HG03060 (cell line): ENCODE data around the gene INPP4B.
"Not testable (repeated sequence)": the region's sequence is repeated elsewhere in the genome, so short reads cannot be mapped to it uniquely, and the experiment has no call there.

Experiments
- ATAC-seq: cut with Tn5 transposase; IDR thresholded peaks from one replicate; pipeline ENCODE4 v1.9.1; 2021; ENCODE audit warnings: low read depth, moderate number of reproducible peaks; ENCODE audit not compliant: unreplicated experiment

The INPP4B gene

DNA sequence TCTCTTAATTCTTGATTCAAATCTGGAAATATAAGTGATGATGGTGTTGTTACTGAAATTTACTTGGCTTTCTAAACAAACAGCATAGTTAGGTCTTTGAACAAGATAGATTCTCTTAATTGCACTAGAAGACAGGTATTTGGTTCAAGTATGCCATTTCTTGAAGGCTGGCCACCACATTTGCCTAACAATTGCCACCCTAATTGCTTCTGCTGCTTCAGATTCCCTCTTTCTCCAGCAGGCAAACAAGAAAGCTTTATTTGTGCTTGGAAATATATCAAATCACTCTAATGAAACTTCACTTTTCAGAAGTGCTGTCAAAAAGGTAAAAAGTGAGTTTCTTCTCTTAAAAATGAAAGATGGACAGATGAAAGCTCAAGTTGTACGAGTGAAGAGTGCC, 418.6 kb downstream of the INPP4B start:
- no peak for ATAC-seq

DNA sequence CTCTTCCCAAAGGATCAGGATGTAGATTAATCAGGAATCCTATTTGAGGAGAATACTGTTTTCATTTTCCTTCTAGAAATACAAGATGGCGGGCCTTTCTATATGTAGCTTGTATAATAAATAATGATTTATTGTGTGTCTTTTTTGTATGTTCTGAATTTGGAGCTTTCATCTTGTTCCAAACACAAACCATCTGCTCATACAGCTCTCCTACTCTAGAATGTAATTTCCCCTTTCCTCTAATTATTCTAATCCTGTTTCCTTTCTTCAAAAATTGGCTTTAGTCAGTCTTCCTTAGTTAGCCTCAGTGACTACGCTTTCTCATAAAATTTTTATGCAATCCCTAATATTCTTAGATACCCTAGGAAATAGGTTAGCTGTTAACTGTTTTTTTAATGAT, 422.2 kb downstream of the INPP4B start:
- no peak for ATAC-seq

DNA sequence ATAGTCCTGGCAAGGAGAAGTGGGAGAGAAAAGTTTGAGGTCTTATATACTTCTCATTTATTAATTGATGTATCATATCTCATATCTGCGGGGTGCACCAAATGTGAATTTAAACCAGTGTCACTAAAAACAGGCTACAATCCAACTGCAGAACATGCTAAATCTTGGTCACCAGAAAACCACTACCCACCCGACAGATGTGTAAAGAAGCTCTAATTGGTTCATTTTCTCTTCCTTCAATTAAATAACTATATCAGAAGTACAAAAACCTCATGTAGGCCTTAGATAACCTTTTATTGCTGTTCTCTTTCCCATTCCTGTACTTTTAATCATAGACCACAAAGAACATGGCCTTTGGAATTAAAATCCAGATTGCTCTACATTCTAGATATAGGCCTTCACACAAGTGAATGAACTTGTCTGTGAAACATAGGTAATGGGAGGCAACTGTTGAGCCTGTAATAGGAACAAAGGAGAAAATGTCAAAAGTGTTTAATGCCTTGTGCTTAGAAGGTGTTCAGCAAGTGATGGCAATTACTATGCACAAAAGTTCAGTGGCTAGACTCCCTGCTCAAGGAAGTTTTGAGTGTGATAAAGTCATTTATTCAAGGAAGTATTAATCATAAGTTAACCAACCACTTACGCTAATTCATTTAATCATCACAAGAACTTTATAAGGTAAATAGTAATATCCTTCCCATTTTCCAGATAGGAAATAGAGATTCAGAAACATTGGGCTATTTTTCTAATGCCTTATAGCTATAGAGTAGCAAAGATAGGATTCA, 425.6 kb downstream of the INPP4B start:
- no peak for ATAC-seq

DNA sequence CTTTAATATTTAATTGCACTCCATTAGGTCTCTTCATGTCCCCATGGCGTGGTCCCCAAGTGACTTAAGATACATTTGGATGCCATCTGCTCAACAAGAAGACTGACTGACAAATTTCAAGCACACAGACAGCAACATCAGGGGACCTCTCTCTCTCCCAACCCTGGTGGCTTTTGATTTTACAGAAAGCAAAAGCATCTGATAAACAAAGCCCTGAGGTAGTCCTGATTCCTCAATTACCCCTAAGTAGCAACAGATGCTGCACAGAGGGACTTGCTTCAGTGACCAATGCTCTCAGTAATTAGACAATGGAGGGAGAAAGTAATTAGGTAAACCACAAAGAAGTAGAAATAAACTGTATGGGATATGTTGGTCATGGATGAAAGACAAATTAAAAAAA, 426.4 kb downstream of the INPP4B start:
- no peak for ATAC-seq

DNA sequence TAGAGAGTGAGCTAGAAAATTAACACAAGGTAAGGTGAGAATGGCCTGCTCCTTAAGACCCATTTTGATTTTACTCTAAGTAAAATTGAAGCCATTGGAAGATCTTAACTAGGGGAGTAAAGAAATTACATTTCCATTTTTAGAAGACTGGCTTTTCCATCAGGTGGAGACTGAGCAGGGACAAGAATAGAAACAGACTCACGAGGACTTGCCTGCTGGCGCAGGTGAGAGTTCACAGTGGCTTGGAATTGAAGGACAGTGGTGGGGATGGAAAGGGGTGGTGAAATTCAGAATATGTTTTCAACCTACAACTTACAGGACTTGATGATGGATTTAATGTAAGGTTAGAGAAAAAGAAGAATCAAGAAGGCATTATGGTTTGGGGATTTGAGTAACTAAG, 427.4 kb downstream of the INPP4B start:
- ATAC-seq = no peak

DNA sequence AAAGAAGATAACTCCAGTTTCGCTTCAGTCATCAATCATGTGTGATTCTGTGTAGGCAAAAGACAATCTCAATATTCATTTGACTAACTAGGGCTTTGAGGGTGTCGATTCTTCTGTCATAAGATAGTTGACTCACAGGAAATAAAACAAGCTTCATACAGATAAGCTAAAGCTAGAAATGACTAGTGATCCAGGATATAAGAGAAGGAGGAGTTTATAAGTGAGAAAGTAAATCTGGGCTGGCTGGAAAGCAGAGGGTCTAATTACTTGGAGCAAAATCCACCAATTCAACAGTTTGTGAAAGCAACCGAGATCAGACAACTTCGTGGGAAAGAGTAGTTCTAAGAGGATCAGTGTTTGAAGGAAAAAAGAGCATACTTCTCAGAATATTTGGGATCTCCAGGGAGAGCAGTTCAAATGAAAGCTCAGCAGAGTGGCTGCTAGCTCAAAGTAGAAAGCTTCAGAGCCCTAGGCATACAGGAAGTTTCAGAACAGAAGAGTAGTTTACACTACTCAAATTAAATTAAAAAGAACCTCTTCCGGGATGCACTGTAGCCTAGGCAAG, 429.3 kb downstream of the INPP4B start:
- ATAC-seq = no peak

DNA sequence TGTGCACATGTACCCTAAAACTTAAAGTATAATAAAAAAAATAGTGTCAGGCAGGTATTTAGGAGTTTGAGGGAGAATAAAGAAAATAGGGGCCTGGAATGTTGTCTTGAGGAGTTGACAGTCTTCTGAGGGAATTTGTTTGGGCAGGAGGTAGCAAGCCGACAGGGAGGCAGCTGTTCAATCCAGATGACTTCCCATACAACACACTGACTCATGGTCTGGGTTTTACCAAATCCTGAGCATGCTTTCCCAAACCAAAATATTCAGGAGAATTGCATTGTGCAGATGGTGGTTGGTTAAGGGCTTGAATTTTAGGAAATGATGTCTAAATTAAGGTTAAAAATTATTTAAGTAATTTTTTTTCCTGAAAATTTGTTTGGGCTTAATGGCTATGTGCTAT, 430.0 kb downstream of the INPP4B start:
- no peak for ATAC-seq

DNA sequence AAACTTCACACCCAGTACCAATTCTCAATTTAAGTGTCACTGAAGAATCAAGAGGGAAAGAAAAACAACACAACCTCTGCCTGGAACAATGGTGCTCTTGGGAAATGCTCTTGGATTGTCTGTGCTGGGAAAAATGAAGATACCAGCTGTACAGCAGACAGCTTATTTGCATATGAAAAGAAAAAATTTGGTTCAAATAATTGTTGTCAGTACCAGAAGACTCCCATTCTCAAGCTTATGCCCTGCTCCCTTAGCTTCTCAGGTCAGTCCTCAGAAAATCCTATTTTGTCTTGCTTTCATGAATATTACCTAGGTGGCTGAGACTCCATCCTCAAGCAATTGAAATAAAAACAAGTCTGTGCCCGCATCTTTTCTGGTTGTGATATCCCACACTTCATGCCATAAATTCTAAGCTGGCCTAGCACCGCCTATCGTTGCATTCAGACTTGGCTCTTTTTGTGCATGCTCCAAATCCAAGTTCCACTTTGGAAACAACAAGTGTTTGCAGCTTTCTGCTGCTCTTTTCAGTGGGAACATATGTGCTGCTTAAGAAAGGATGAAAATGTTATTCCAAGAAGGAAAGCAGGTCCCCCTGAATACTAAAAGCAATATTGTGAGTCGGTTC, 431.6 kb downstream of the INPP4B start:
- ATAC-seq = no peak

DNA sequence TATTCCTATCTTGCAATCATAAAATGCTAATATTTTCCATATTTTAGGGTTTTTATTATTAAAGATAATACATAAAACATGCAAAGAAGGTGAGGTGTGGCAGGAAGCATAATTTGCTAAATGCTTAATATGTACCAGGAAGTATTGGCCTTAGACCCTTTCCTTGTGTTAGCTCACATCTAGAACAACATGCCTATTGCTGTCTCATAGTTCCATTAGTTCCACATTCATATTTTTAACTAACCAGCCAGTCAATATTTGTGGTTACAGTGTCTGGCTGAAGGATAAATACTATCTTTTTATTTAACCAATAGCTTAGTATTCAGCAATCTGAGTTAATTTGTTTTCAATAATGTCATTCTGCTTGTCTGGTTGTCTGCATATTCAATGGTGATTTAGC, 432.6 kb downstream of the INPP4B start:
- no peak for ATAC-seq

DNA sequence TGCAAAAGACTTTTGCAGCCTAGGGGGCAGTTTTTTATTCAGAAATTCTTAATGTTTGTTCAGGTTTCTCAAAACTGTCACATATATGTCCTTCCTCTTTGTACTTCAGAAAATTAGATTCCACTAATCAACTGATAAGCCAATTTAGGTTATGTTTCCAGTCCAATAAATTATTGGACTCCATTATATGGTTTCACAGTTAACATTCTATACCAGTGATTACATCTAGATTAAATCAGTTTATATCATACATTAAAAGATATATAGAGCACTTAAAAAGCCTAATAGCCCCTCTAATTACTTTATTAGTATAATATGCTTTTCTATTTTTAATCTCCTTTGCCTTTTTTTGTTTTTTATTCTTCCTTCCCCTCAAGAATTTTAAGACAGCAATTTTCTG, 434.1 kb downstream of the INPP4B start:
- ATAC-seq = no peak

DNA sequence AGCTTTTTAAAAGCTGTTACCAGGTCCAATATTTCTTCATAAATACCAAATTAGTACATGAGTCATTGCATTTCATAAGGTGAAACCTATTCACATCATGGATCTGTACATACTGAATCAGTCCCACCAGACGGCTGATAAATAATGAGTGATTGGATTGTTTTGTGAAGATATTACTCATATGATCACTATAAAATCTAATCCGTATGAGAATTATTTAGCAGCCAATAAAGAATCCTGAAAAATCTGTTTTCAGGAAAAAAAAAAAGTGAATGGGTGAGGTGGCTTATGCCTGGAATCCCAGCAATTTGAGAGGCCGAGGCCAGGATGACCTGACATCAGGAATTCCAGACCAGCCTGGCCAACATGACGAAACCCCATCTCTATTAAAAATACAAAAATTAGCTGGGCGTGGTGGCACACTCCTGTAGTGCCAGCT, 438.1 kb downstream of the INPP4B start:
- no peak for ATAC-seq

DNA sequence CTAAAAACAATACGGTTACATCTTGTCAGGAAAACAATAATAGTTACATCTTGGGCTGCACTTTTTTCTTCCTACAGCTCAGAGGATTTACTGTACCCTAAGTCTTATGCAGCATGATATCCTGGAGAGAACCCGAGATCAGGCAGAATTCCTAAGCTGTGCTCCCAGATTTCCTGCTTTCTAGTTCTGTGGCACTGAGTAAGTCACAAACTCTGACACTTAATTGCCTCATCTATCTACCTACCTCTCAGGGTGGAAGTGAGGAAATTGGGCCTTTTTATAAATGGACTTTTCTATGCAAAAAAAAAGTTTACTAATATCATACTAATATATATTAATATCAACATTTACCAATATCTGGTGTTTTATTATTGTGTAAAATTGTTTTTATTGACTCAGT, 438.5 kb downstream of the INPP4B start:
- no peak for ATAC-seq

DNA sequence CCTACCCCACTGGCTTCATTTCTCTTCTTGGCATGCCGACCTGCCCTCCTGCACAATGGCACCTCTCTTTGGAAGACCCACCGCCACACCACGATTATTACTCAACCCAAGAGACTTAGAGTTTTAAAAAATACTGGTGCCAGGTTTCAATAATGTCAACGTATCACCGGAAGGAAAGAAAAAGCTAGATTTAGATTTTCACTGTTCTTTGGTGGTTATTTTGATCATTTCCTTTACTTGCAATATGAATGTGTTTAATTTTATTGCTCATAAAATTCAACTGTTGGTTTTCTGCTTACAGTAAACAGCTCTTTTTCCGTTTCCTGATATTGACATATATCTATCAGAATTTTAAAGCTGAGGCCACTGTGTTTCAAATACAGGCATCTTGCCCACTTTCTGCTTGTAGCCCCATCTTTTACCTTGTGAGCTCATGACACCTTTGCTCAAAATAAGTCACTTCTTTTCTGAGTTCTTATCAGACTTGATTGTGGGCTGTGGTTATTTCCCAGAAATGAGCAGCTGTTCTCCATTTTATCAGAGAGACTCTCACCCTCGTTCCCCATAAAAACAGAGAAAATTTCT, 439.1 kb downstream of the INPP4B start:
- ATAC-seq = no peak

DNA sequence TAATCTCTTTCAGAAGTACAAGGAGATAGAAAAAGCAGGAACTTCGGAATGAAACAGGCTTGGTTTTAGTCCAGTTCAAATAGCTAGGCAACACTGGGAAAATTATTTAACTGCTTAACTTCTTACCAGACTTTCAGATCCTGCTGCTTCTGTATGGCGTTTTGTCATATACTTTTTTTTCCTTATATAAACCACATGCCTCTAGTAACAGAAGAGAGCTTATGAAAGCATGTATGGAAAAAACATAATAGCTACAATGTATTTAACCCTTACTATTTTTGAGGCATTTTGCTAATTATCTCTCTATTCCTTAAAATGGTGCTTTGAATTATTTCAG, 439.6 kb downstream of the INPP4B start:
- ATAC-seq = no peak

DNA sequence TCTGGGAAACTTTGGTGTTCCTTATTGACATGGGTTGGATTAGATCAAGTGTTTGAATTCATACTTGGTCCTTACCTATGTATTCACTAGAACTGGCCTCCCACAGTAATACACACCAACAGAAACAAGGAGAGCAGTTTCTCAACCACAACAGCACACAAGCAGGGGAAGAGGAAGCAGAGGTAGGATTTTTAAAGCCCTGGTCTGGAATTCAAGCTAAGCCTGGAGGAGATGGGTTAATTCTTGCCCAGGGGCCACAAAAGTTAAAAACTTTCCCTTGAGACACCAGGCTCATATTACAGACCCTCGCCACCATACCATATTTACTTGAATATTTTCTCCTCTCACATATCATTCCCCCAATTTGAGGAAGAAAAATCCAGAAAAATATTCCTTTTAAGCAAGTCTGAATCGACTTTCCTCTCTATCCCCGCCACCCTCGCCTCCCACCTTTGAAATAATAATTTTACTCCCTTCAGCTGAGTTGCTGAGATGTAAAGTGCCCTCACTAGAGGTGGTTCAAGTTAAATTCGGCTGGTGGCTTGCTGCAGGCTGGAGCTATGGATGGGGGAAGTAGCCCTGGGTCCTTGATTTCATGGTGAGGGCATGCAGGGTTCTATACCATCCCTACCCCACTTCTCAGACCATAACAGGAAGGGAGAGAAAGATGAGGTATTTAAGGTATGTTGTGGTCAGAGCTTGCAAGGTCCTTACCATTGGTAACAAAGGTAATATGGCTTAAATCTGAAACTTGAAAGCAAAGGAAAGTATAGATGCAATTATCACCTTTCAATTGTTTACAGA, 440.2 kb downstream of the INPP4B start:
- ATAC-seq = no peak

DNA sequence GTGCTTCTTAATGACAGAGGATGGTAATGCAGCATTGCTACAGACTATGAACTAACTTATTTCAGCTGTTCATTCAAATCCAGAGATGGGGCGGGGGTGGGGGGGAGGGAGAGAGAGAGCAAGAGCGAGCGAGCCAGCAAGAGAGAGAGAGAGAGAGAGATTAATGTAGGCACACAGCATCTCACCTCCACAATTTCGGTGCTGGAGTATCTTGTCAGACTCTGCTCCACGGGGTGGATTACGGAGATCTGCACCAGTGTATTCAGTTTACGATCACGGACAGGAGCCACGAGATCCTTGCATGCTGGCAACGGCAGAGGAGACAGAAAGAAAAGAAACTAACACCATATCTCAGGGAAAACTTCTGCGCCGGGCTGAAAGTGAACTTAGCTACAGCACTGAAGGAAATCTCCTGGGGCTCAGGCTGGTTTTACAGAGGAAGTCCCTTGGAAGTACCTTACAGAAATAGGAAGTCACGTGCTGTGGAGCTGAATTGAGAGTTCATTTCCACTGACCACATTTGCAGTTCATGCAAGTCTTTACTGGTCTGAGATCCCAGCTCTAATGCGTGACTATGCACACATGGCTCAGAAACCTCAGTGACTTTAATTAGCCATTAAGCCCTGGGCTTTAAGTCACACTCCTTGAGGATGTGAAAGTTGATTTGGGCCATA, 440.9 kb downstream of the INPP4B start:
- ATAC-seq = no peak

DNA sequence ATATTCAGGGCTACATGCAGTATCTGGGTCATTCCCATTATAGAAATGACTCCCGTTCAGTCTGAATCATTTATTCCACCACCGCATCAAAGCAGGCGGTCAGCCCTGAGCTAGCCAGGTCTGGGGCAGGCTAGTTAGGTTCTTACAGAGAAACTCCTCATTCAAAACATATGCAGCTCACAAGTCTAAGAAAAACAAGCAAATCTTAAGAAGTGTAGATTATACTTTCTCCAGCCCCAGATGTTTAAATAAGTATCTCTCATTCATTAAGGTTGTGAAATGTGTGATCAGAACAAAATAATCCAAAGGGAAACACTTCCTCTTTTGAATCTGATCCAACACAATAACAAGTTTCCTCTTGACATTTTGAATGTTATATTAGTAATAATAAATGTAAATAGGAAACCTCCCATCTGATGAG, 441.9 kb downstream of the INPP4B start:
- no peak for ATAC-seq

DNA sequence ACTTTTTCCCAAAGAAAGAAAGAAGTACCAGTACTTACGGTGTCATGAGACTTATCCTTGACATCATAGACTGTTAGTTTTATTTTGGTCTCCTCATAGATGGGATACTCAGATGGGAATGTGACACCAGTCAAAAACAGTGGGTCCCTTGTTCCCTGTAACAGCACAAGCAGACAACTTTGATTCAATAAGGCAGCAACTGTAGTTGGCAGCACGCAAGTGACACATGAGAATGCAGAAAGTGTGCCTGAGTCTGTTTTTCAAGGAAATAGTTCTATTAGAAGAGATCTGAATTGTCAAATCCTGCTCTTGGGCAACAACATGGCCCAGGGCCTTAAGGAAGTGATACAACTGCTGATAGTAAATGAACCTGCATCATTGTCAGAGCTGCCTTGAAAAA, 443.2 kb downstream of the INPP4B start:
- no peak for ATAC-seq

DNA sequence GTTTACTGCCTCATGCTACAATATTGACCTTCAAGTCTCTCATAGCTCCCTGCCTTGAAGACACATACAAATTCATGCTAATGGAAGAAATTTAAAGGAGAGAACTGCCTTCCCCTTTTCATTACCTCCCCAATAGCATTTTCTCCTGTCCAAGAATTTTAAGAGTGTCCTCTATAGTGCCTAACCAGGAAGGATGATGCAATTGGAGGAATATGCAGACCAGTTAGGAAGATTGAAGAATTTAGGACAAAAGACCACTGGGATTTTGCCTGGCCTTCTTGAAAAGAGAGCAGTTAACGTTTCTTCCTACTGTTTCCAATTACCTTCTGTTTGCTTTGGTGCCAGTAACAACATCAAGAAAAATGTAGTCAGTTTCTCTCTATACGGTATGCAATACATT, 443.9 kb downstream of the INPP4B start:
- no peak for ATAC-seq

DNA sequence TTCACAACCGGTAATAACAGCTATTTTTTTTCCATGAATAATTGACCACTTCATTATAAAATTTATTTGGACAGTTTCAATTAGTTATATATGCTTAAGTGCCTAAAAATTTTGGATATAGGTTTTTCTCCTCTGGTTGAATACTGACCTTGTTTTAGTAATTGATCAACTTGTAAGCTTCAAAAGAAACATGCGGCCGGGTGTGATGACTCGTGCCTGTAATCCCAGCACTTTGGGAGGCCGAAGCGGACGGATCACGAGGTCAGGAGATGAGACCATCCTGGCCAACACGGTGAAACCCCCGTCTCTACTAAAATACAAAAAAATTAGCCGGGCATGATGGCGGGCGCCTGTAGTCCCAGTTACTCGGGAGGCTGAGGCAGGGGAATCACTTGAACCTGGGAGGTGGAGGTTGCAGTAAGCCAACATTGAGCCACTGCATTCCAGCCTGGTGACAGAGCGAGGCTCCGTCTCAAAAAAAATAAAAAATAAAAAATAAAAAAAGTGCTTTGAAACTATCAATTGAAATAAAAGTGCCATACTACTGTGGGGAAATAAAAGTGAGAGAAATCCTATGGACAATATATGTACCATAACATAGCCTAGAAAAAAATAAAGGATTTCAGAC, 448.6 kb downstream of the INPP4B start:
- not testable (repeated sequence) for ATAC-seq
